ENCODE data around the gene FIGN.

Gene FIGN

DNA sequence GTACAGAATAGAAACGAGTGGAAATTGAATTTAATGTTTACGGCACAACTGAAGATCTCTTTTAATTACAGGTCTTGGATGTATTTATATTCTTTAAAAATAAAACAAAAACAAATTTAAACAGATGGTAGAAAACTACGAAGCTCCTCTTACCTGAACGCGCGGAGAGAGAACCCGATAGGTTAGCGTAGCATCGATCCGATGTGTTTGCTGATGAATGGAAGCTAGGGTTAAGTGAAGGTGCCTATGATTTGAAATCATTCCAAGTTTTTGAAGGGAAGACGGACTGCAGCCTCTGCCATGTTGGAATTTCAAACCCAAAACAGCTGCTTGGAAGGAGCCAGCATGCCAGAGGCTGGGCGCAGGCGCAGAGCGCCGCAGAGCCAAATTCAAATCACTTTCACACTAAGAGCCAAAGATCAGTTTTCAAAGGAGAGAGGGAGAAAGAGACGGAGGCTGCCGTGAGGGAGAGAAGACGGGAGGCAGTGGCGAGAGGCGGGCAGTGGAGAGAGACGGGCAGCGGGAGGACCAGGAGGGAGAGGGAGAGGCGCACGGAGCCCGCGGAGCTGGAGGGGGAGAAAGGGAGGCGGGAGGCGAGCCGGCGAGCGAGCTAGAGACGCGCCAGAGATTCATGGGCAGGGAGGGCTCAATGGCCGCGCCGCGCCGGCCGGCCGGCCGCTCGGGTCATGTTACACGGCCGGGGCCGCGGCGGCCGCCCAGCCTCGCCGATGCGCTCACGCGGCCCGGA lies at the start of gene FIGN:
Gene FIGN (minus strand): TSS at position 324 of the 748 bp plus-strand sequence. CDS start 1,081 bp downstream, outside the sequence.
- no peak for DNase-seq (ENCODE audit: extremely low read depth in 1 of 2, low read depth in 1 of 2)

DNA sequence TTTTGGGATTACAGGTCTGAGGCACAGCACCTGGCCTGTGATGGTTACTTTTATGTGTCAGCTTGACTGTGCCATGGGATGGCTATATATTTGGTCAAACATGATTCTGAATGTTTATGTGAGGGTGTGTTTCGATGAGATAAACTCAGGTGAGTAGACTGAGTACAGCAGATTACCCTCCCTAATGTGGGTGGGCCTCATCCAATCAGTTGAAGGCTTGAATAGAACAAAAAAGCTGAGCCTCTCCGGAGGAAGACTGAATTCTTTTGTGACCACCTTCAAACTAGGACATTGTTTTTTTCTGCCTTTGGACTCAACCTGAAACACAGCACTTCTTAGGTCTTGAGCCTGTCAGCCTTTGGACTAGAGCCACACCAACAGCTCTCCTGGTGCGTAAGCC lies 49.4 kb upstream of the FIGN start:
- no peak for DNase-seq (ENCODE audit: extremely low read depth in 1 of 2, low read depth in 1 of 2)

- DNase-seq (ENCODE audit: extremely low read depth in 1 of 2, low read depth in 1 of 2), result no peak
These were observed 44.3 kb upstream of the FIGN start for GRCh38 chr2:163779970-163780597.

DNA sequence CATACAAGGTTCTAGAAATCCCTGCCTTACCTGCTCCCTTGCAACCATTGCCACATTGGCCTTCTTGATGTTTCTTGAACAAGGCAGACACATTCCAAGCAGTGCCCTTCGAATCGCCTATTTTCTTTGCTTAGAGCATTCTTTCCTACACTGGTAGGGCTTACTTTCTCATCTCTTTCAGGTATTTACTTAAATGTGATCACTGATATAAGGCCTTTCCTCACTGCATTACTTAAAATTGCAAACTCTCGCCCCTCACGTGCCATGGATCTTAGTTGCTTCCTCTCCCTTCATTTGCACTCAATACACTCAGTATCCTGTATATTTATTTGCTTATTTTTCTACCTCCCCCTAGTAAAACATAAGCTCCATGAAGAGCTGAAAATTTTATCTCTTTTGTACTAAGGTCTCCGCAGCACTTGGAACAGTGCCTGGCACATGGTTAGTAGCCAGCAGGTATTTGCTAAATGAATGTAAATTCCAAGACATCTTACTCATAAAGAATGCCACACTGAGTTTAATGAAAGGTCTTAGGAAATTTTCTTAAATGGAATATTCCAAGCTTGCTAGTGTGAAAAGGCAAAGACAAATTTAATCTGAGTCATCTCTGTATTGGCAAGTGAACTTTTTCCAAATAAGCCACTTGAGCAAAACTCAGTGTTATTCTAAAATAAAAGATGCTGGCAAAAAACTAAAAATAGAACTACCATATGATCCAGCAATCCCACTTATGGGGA lies 42.4 kb upstream of the FIGN start:
- DNase-seq (ENCODE audit: extremely low read depth in 1 of 2, low read depth in 1 of 2), result no peak

DNA sequence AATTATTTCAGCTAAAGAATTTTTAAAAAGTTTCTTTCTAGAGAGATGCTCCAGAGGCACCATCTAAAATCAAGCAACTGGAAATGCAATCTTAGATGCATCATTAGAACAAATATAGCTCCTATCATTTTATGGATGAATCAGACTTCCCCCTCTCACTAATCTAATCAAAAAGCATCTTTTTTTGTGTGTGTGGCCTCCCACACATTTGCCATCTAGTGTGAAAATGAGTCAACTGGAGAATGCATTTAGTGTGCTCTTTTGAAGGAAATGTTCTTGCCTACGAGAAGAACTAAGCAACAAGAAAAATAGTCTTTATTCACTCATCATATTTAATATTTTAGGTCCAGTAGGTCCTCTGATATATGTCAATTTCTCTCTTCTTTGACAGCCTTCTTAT lies 39.5 kb upstream of the FIGN start:
- DNase-seq (ENCODE audit: extremely low read depth in 1 of 2, low read depth in 1 of 2), result no peak

DNA sequence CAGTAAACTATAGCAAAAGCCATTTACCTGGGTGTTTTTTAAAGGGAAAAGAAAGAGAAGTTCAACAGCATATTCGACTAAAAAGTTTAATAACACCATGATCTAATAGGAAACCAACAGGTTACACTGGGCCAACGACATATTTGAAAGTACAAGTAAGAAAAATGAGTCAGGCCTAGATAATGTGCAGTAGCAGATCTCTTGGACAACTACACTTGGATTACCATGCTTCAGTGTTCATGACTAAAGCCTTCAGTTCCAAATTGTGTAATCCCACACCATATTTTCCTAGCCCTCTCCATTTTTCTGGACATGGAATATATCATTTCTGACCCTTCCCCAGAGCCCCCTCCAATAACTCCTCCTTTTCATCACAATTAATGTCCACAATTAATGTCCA lies 39.1 kb upstream of the FIGN start:
- DNase-seq (ENCODE audit: extremely low read depth in 1 of 2, low read depth in 1 of 2), result no peak

DNA sequence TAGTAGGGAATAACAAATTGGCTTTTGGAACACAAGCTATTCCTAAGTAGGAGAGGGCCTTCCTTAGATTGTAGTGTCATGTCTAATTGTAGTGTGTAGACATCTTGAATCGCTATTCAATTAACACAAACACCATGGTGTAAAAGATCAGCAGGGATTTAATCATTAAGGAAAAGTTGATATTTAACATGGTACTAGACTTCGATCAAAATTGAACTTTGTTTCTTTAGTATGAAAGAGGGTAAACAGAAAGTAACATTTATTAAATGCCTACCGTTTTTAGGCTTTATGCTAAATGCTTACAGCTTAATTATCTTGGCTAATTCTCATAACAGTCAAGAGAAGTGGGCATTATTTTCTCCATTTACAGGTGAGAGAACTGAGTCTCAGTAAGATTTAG lies 37.5 kb upstream of the FIGN start:
- DNase-seq (ENCODE audit: extremely low read depth in 1 of 2, low read depth in 1 of 2), result no peak

DNA sequence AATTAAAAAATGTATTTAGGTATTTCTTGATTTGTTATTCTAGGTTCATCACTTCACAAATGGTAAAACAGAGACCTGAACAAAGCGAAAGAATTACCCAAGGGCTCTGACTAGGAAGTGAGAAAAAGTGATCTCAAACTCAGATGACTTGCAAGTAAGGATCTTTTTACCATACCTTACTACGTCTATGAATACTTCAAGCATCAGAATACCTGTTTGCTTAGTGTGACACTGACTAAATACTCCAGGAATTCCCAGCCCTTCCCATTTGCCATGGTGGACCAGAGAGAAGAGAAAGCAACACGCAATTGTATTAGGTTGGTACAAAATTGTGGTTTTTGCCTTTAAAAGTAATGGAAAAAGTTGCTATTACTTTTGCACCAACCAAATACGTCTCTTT lies 35.8 kb upstream of the FIGN start:
- no peak for DNase-seq (ENCODE audit: extremely low read depth in 1 of 2, low read depth in 1 of 2)

GRCh38 chr2:163768881-163769695 lies 33.3 kb upstream of the FIGN start:
- no peak for DNase-seq (ENCODE audit: extremely low read depth in 1 of 2, low read depth in 1 of 2)

DNA sequence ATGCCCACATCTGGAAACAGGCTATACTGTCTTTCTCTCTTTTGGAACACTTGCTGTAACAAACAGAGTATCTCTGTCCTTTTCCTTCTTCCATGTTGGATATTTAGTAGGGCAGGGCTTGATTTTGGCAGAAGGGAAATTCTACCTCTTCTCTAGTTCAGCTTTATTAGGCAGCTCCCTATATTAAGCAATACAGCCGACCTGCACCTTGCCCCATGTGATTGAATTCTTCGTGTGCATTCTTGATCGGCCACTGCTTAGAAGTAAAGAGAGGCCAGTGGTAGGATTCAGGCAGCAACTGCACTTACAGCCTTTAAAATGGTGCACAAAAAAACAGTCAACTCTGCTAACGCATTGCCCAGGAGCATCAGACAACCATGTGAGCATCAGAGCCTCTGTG lies 31.3 kb upstream of the FIGN start:
- DNase-seq (ENCODE audit: extremely low read depth in 1 of 2, low read depth in 1 of 2), result no peak

DNA sequence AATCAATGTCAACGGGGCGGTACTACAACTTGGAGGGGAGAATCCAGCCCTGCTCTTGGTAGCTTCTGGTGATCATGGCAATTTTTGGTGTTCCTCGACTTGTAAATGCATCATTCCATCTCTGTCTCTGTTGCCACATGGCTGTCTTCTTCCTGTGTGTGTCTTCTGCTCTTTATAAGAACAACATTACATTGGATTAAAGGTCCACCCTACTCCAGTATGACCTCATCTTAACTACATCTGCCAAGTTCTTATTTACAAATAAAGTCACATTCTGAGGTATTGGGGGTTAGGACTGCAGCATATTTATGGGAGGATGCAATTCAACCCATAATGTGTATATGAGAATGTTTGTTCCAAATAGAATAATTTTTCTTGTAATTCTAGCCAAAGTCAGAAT lies 28.8 kb upstream of the FIGN start:
- DNase-seq (ENCODE audit: extremely low read depth in 1 of 2, low read depth in 1 of 2), result no peak

GRCh38 chr2:163759013-163759412 lies 23.2 kb upstream of the FIGN start:
- DNase-seq (ENCODE audit: extremely low read depth in 1 of 2, low read depth in 1 of 2), result no peak

DNA sequence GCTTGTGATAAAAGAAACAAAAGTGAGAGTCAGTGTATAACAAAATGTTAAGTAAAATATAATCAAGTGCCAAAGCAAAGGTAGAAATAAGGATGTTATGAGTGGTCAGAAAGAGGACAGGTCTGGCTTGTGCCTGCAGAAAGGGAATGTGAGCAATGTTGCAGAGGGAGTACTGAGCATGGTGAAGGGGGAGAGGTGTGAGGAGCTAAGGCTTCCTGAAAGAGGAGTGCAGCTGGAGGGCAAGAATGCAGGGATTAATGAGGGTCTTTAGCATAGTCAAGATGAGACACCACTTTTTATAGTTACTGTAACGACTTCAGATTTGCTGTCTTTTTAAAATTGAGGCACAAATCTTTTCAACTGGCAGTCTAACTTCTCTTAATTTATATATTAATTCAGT lies 22.0 kb upstream of the FIGN start:
- DNase-seq (ENCODE audit: extremely low read depth in 1 of 2, low read depth in 1 of 2), result no peak

DNA sequence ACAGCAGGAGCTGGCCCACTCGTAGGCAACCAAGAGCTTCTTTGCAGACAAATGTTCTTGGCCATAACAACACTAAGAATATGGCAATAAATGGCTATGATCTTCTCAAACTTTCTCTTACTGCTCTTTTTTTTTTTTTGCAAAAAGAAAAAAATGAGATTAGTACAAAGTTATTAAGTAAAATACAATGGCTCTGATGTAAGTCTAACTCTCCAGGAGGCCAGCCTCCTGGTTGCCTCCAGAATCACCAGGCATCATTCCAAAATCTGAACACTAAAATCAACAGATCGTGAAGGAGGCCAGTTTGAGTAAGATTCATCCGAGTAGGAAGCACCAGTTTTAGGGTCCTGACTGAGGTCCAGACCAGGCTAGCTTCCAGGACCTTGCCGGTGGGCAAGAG lies 20.8 kb upstream of the FIGN start:
- no peak for DNase-seq (ENCODE audit: extremely low read depth in 1 of 2, low read depth in 1 of 2)

DNA sequence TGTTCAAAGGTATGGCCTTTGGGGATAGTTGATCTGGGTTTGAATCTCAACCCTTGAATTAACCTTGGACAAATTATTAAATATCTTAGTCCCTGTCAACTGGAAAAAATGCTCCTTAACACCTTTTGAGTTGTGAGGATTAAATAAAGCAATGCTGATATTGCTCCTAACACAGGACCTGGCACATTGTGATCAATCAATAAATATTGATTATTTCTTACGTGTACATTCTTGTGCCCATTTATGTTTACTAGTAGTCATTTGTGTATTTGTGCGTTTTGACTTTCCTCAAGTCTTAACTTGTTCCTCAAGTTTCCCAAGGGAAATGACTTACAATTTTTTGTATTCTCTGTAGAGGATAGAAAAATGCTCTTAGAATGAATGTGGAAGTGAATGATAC lies 19.6 kb upstream of the FIGN start:
- DNase-seq (ENCODE audit: extremely low read depth in 1 of 2, low read depth in 1 of 2), result no peak

GRCh38 chr2:163753726-163754125 lies 17.9 kb upstream of the FIGN start:
- no peak for DNase-seq (ENCODE audit: extremely low read depth in 1 of 2, low read depth in 1 of 2)

DNA sequence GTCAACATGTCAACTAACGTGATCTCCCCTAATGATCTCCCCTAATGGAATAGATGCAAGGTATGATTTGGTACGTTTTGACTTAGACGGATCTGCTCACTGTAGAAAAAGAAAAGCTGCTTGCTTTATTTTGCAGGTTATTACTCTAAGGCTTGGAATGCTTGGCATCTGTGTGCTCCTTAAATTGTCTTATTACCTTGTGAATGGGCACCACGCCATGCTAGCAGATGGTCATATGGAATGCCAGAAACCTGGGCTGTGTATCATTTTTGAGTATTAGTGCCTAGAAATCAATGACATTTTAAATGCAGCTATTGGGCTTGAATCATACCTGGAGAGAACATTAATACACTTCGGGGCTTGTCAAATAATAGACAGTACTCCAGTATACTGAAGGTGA lies 16.5 kb upstream of the FIGN start:
- DNase-seq (ENCODE audit: extremely low read depth in 1 of 2, low read depth in 1 of 2), result no peak

- no peak for DNase-seq (ENCODE audit: extremely low read depth in 1 of 2, low read depth in 1 of 2)
These were observed 15.9 kb upstream of the FIGN start for GRCh38 chr2:163751696-163752095.

- no peak for DNase-seq (ENCODE audit: extremely low read depth in 1 of 2, low read depth in 1 of 2)
These were observed 12.6 kb upstream of the FIGN start for GRCh38 chr2:163748420-163748819.

DNA sequence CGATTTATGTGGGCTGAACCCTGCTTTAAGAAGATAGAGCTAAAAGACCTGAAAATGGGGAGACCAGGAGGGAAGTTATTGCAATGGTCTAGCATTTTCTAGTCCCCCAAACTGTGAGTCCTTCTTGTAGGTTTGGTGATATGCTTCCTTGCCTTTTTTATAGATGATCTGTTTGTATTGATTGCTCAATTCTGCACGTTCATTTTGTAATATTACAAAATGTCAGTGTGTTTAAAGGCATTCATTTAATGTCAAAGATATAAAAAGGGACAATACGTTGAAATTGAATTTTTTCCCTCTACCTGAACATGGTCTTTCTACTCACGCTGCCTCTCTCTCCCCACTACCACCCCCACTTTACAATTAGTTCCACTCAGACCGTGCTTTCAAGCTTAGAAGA lies 5.6 kb upstream of the FIGN start:
- DNase-seq (ENCODE audit: extremely low read depth in 1 of 2, low read depth in 1 of 2), result no peak

DNA sequence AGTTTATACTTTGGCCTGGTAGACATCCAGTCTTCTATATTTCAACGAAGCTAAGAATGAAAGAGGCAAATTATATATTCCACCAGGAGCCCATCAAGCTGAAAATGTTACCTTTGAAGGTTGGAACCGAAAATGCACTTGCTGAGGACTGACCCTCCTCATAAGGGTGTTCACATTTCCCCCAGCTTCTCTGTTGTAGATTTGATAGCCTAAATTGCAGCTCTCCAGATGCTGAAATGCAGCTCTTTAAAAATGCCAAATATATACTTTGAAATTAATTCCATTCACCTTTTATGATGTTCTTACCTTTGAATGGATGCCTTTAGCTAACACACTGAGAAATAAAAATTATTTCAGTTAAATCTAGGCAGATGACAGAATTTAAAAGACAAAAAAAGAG lies 1.8 kb upstream of the FIGN start:
- no peak for DNase-seq (ENCODE audit: extremely low read depth in 1 of 2, low read depth in 1 of 2)

DNA sequence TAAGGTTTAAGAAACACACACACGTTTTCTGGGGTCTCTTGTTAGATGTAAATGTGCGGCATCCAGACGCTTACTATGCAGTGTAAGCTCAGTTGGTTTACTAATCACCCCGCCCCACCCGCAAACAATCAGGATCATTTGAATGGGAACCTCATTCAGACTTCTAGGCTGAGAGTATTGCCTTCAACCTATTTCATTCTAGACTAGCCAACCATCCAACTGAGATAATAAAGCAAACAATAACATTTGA lies 1.3 kb upstream of the FIGN start:
- no peak for DNase-seq (ENCODE audit: extremely low read depth in 1 of 2, low read depth in 1 of 2)

Measured in activated CD8-positive, alpha-beta memory T cell treated with anti-CD3 and anti-CD28 coated beads for 1 hour (primary cell).